ENCODE results near the gene LHX1.

Gene LHX1

GRCh38 chr17:36939052-36939801 is 2.0 kb downstream of the LHX1 start:
- peak in 1 of 2 experiments; percentile 38 for DNase-seq

- peak in 1 of 2 experiments; percentile 9 for DNase-seq
Observed at GRCh38 chr17:36939802-36940312, 2.6 kb downstream of the LHX1 start.

GRCh38 chr17:36940313-36941264 is 3.3 kb downstream of the LHX1 start:
- DNase-seq = peak in 1 of 2 experiments; percentile 56

GRCh38 chr17:36941265-36942010 is 4.2 kb downstream of the LHX1 start:
- peak in 1 of 2 experiments; percentile 25 for DNase-seq

GRCh38 chr17:36942019-36942599 is 4.8 kb downstream of the LHX1 start:
- peak in 1 of 2 experiments; percentile 16 for DNase-seq

- peak in 1 of 2 experiments; percentile 12 for DNase-seq
Observed at GRCh38 chr17:36942631-36943125, 5.4 kb downstream of the LHX1 start.

GRCh38 chr17:36943250-36944191 is 6.2 kb downstream of the LHX1 start:
- DNase-seq = peak; percentile 16 to 38

- no peak for DNase-seq
Observed at GRCh38 chr17:36944553-36944952, 7.3 kb downstream of the LHX1 start.

- no peak for DNase-seq
Observed at GRCh38 chr17:36945140-36945539, 7.9 kb downstream of the LHX1 start.

GRCh38 chr17:36945959-36946725 is 8.9 kb downstream of the LHX1 start:
- peak; percentile 59 to 77 for DNase-seq

GRCh38 chr17:36946726-36947091 is 9.4 kb downstream of the LHX1 start:
- no peak for DNase-seq

GRCh38 chr17:36947922-36948716 is 10.8 kb downstream of the LHX1 start:
- DNase-seq = peak in 1 of 2 experiments; percentile 39

GRCh38 chr17:36948717-36949460 is 11.6 kb downstream of the LHX1 start, which contains the start of gene AATF:
TSS of gene AATF (plus strand) at chr17:36948954. CDS start at chr17:36949126, 172 bp downstream.
- peak; percentile 96 to 98 for DNase-seq

- DNase-seq = peak in 1 of 2 experiments; percentile 45
Observed at GRCh38 chr17:36949461-36949927, 12.2 kb downstream of the LHX1 start.

GRCh38 chr17:36950027-36950426 is 12.8 kb downstream of the LHX1 start:
- DNase-seq = no peak

- DNase-seq = no peak
Observed at GRCh38 chr17:36951084-36951789, 14.0 kb downstream of the LHX1 start.

- DNase-seq = no peak
Observed at GRCh38 chr17:36971508-36971907, 34.2 kb downstream of the LHX1 start.
